ENCODE measurements around the gene RXFP2.

- no peak for TF ChIP-seq CTCF (IDR thresholded peaks at IDR 0.05 in 8 of 11, conservative IDR thresholded peaks at IDR 0.05 in 3 of 11)
- no peak for TF ChIP-seq POLR2A (IDR thresholded peaks at IDR 0.05)
Measured at GRCh38 chr13:31706105-31706504, 33.2 kb upstream of the RXFP2 start.

Measured in spleen (tissue), 7 donors.